ENCODE results near the gene TMEM8B.

The TMEM8B gene

GRCh38 chr9:35839926-35840325, 10.9 kb downstream of the TMEM8B start:
- no peak for TF ChIP-seq CTCF (IDR thresholded peaks at IDR 0.05; ENCODE audit: low read depth, low read length)
- no peaks in the 10 kb centered on the region for H3K4me1 ChIP-seq
- no peaks in the 10 kb centered on the region for H3K36me3 ChIP-seq
- no peak for DNase-seq
- no peak overlapping the region for H3K4me3 ChIP-seq (ENCODE audit: low read depth, low read length)
- H3K9me3 ChIP-seq = no peaks in the 10 kb centered on the region
- no peaks in the 10 kb centered on the region for H3K27me3 ChIP-seq

GRCh38 chr9:35840881-35841644, 12.0 kb downstream of the TMEM8B start:
- no peak for DNase-seq
- no peak for TF ChIP-seq CTCF (IDR thresholded peaks at IDR 0.05; ENCODE audit: low read depth, low read length)
- no peaks in the 10 kb centered on the region for H3K4me1 ChIP-seq
- H3K9me3 ChIP-seq = no peaks in the 10 kb centered on the region
- H3K27me3 ChIP-seq = no peaks in the 10 kb centered on the region
- H3K4me3 ChIP-seq (ENCODE audit: low read depth, low read length) = no peak overlapping the region
- no peaks in the 10 kb centered on the region for H3K36me3 ChIP-seq

- no peak for DNase-seq
- Histone ChIP-seq H3K4me3 (ENCODE audit: low read depth, low read length) (no peak overlapping the region), H3K36me3 (no peaks in the 10 kb centered on the region), H3K9me3 (no peaks in the 10 kb centered on the region), H3K27me3 (no peaks in the 10 kb centered on the region), H3K4me1 (no peaks in the 10 kb centered on the region)
- no peak for TF ChIP-seq CTCF (IDR thresholded peaks at IDR 0.05; ENCODE audit: low read depth, low read length)
Observed at GRCh38 chr9:35841645-35841900, 12.5 kb downstream of the TMEM8B start.

GRCh38 chr9:35842020-35842745, 13.2 kb downstream of the TMEM8B start:
- no peaks in the 10 kb centered on the region for H3K27me3 ChIP-seq
- TF ChIP-seq CTCF (IDR thresholded peaks at IDR 0.05; ENCODE audit: low read depth, low read length) = no peak
- H3K36me3 ChIP-seq = no peaks in the 10 kb centered on the region
- no peak for DNase-seq
- H3K4me3 ChIP-seq (ENCODE audit: low read depth, low read length) = no peak overlapping the region
- no peaks in the 10 kb centered on the region for H3K4me1 ChIP-seq
- no peaks in the 10 kb centered on the region for H3K9me3 ChIP-seq

- DNase-seq = no peak
- Histone ChIP-seq H3K4me1 (no peaks in the 10 kb centered on the region), H3K27me3 (no peaks in the 10 kb centered on the region), H3K4me3 (ENCODE audit: low read depth, low read length) (no peak overlapping the region), H3K9me3 (no peaks in the 10 kb centered on the region), H3K36me3 (no peaks in the 10 kb centered on the region)
- no peak for TF ChIP-seq CTCF (IDR thresholded peaks at IDR 0.05; ENCODE audit: low read depth, low read length)
Observed at GRCh38 chr9:35842795-35843194, 13.8 kb downstream of the TMEM8B start.

- DNase-seq = no peak
- no peaks in the 10 kb centered on the region for H3K9me3 ChIP-seq
- no peaks in the 10 kb centered on the region for H3K27me3 ChIP-seq
- no peak overlapping the region for H3K4me3 ChIP-seq (ENCODE audit: low read depth, low read length)
- H3K36me3 ChIP-seq = no peaks in the 10 kb centered on the region
- TF ChIP-seq CTCF (IDR thresholded peaks at IDR 0.05; ENCODE audit: low read depth, low read length) = no peak
- H3K4me1 ChIP-seq = no peaks in the 10 kb centered on the region; the same call in 1 of the 2 replicates
Observed at GRCh38 chr9:35844628-35845270, 15.7 kb downstream of the TMEM8B start.

Measured in BE2C (cell line).